ENCODE results near the gene SRPK2. TPM values are rescaled to one million over a fixed set of nuclear protein-coding genes. Genes with fewer than 3 reads are reported as not detected.

Gene SRPK2
- polyA plus RNA-seq, 1 of the 3 experiments (the other 2 are of a cell fraction): 15.4 TPM

DNA sequence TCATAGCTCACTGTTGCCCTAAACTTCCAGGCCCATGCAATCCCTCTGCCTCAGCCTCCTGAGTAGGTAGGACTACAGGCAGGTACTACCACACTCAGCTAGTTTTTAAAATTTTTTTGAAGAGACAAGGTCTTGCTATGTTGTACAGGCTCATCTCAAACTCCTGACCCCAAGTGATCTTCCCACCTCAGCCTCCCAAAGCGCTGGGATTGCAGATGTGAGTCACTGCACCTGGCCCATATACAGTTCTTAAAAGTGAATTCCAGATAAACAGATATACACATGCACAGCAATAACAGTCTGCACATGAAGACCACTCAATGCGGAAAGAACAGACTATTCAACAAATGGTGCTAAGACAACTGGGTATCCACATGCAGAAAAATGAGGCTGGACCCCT is 67.8 kb downstream of the SRPK2 start (continued):
- TF ChIP-seq, protein P1, sequence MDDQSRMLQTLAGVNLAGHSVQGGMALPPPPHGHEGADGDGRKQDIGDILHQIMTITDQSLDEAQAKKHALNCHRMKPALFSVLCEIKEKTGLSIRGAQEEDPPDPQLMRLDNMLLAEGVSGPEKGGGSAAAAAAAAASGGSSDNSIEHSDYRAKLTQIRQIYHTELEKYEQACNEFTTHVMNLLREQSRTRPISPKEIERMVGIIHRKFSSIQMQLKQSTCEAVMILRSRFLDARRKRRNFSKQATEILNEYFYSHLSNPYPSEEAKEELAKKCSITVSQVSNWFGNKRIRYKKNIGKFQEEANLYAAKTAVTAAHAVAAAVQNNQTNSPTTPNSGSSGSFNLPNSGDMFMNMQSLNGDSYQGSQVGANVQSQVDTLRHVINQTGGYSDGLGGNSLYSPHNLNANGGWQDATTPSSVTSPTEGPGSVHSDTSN (IDR thresholded peaks at IDR 0.05): no peak
- TF ChIP-seq GABPA (IDR thresholded peaks at IDR 0.05; ENCODE audit: low read depth) (no peak), POLR2AphosphoS5 (IDR thresholded peaks at IDR 0.05; ENCODE audit: low read depth, low read length) (no peak), RCOR1 (IDR thresholded peaks at IDR 0.05; ENCODE audit: low read length) (no peak), GATA2 (CRISPR knock-in tag; IDR thresholded peaks at IDR 0.05) (no peak)

DNA sequence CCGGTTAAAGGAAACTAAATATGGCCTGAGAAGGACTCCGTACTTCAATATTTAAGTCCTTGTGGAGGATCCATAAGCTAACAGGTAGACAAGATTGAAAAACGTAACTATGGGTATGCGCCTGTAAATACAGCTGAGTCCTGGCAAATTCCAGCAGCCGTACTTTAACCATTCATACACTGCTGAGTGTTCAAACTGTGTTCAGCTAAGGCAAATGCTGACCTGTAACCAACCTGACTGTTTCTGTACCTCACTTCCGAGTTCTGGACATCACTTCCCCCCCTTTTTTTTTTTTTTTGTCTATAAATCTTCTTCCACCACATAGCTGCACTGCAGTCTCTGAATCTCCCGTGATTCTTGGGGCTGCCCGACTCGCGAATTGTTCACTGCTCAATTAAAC is 69.1 kb downstream of the SRPK2 start:
- no peaks in the 10 kb centered on the region for H3K27me3 ChIP-seq (ENCODE audit: insufficient read depth)
- peaks cover 97% of the 10 kb centered on the region for H3K79me2 ChIP-seq (ENCODE audit: insufficient read depth)
- peaks cover 0 to 6% of the 10 kb centered on the region in 2 experiments for H3K36me3 ChIP-seq (replicated peaks in 1 of 2; ENCODE audit: control insufficient read depth in 1 of 2, insufficient read depth in 2 of 2, low read length in 1 of 2)
- no peaks in the 10 kb centered on the region for H3F3A ChIP-seq (replicated peaks; ENCODE audit: insufficient read depth)
- no peak overlapping the region for H3K9ac ChIP-seq
- H3K4me1 ChIP-seq (ENCODE audit: control insufficient read depth in 1 of 2, insufficient read depth in 2 of 2, low read depth in 1 of 2, low read length in 1 of 2): peaks cover 0 to 2% of the 10 kb centered on the region in 2 experiments; a peak in 2 of 4 replicates
- H3K9me2 ChIP-seq: no peaks in the 10 kb centered on the region
- no peak overlapping the region for H2AFZ ChIP-seq (ENCODE audit: low read depth)
- TF ChIP-seq FOSL2 (IDR thresholded peaks at IDR 0.05; ENCODE audit: borderline replicate concordance, low read depth) (no peak), RFX5 (IDR thresholded peaks at IDR 0.05; ENCODE audit: low read length) (no peak), NFIC (IDR thresholded peaks at IDR 0.05; ENCODE audit: borderline replicate concordance) (no peak), FOXJ3 (CRISPR knock-in tag; IDR thresholded peaks at IDR 0.05) (no peak), SIN3A (IDR thresholded peaks at IDR 0.05; ENCODE audit: borderline replicate concordance, low read depth, low read length) (no peak), MXI1 (IDR thresholded peaks at IDR 0.05; ENCODE audit: low read depth, low read length) (no peak), TAF1 (IDR thresholded peaks at IDR 0.05; ENCODE audit: borderline replicate concordance, low read depth, low read length) (no peak), YY1 (IDR thresholded peaks at IDR 0.05; ENCODE audit: low read depth) (no peak), POLR2AphosphoS5 (IDR thresholded peaks at IDR 0.05; ENCODE audit: low read depth, low read length) (no peak)
- TF ChIP-seq, protein P2, sequence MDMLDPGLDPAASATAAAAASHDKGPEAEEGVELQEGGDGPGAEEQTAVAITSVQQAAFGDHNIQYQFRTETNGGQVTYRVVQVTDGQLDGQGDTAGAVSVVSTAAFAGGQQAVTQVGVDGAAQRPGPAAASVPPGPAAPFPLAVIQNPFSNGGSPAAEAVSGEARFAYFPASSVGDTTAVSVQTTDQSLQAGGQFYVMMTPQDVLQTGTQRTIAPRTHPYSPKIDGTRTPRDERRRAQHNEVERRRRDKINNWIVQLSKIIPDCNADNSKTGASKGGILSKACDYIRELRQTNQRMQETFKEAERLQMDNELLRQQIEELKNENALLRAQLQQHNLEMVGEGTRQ (IDR thresholded peaks at IDR 0.05; ENCODE audit: borderline replicate concordance, low read depth, low read length): no peak
- peaks cover 89% of the 10 kb centered on the region for H4K20me1 ChIP-seq (ENCODE audit: insufficient read depth)
- no peak for DNase-seq
- H3K4me3 ChIP-seq (ENCODE audit: low read depth in 2 of 2, low read length in 1 of 2): no peak overlapping the region
- no peak overlapping the region for H3K4me2 ChIP-seq
- ChIA-PET CTCF (interaction anchor here (1.1 to 1.5 kb wide), 4 partner anchors 12 to 179 kb away, joined by 3 to 6 read pairs (median 4); no protein-coding TSS in a partner anchor), POLR2A (no interaction called here)
- no peak overlapping the region for H3K27ac ChIP-seq (ENCODE audit: low read depth in 2 of 2, low read length in 1 of 2)
- no peaks in the 10 kb centered on the region for H3K9me3 ChIP-seq
- WGBS (ENCODE audit: low lambda C conversion rate): 94% methylated on average over 10 of the region's 10 CpGs

Data from SK-N-SH (cell line).